ENCODE results near the gene S100A11. TPM values are rescaled to one million over a fixed set of nuclear protein-coding genes. Genes with fewer than 3 reads are reported as not detected.

Gene S100A11
- total and polyA plus RNA-seq, 9 donors, result 60.2 to 449 (median 154) TPM

- H3K27me3 ChIP-seq, result no peaks in the 10 kb centered on the region
- DNase-seq, result no peak
- H3K4me3 ChIP-seq, result no peak overlapping the region
- no peak overlapping the region for H3K27ac ChIP-seq
- no peaks in the 10 kb centered on the region for H3K9me3 ChIP-seq
- no peak for TF ChIP-seq EP300 (IDR thresholded peaks at IDR 0.05)
- no peak for TF ChIP-seq CTCF (IDR thresholded peaks at IDR 0.05)
- TF ChIP-seq POLR2A (IDR thresholded peaks at IDR 0.05), result no peak
- no peaks in the 10 kb centered on the region for H3K36me3 ChIP-seq
- H3K4me1 ChIP-seq (ENCODE audit: insufficient read depth), result peaks cover 6% of the 10 kb centered on the region
- intact Hi-C loops (cut with DNase I), result no loop called here
Observed at GRCh38 chr1:151998611-151999362, 38.0 kb downstream of the S100A11 start.

- intact Hi-C loops (cut with DNase I), result loop anchor here in 1 of 4 donors (2.0 kb wide), 1 partner anchor 62 kb away; no protein-coding TSS in a partner anchor
- no peak overlapping the region for H3K4me3 ChIP-seq
- WGBS, 3 donors, result 93 to 97% (median 93%) methylated on average over 1 of the region's 1 CpG
- no peaks in the 10 kb centered on the region for H3K9me3 ChIP-seq
- H3K36me3 ChIP-seq, result no peaks in the 10 kb centered on the region
- no peaks in the 10 kb centered on the region for H3K27me3 ChIP-seq
- DNase-seq, result no peak
- H3K27ac ChIP-seq, result no peak overlapping the region
- H3K4me1 ChIP-seq (ENCODE audit: insufficient read depth), result peaks cover 9% of the 10 kb centered on the region
- no peak for TF ChIP-seq CTCF (IDR thresholded peaks at IDR 0.05)
- TF ChIP-seq EP300 (IDR thresholded peaks at IDR 0.05), result no peak
- no peak for TF ChIP-seq POLR2A (IDR thresholded peaks at IDR 0.05)
Observed at GRCh38 chr1:151997284-151997570, 39.6 kb downstream of the S100A11 start.

- Histone ChIP-seq H3K27me3 (no peaks in the 10 kb centered on the region), H3K36me3 (no peaks in the 10 kb centered on the region), H3K4me1 (ENCODE audit: insufficient read depth) (peaks cover 13% of the 10 kb centered on the region), H3K27ac (no peak overlapping the region), H3K4me3 (no peak overlapping the region), H3K9me3 (no peaks in the 10 kb centered on the region)
- intact Hi-C loops (cut with DNase I), result loop anchor here in 1 of 4 donors (2.0 kb wide), 1 partner anchor 61 kb away; no protein-coding TSS in a partner anchor
- no peak for TF ChIP-seq EP300 (IDR thresholded peaks at IDR 0.05)
- TF ChIP-seq CTCF (IDR thresholded peaks at IDR 0.05), result no peak
- no peak for TF ChIP-seq POLR2A (IDR thresholded peaks at IDR 0.05)
- 54 to 65% (median 60%) methylated on average over 2 of the region's 2 CpGs for WGBS, 3 donors
- DNase-seq, result no peak
Observed at GRCh38 chr1:151995774-151996173, 41.0 kb downstream of the S100A11 start.

GRCh38 chr1:151994956-151995355 lies 41.8 kb downstream of the S100A11 start:
- DNase-seq, result peak in 2 of 5 donors; percentile 30 to 48
- intact Hi-C loops (cut with DNase I), result loop anchor here in 2 of 4 donors (5.0 kb wide), 1 partner anchor 58 kb away; no protein-coding TSS in a partner anchor
- peaks cover 14% of the 10 kb centered on the region for H3K4me1 ChIP-seq (ENCODE audit: insufficient read depth)
- no peaks in the 10 kb centered on the region for H3K36me3 ChIP-seq
- H3K4me3 ChIP-seq, result no peak overlapping the region
- no peaks in the 10 kb centered on the region for H3K9me3 ChIP-seq
- H3K27ac ChIP-seq, result no peak overlapping the region
- WGBS, 3 donors, result 41 to 54% (median 44%) methylated on average over 6 of the region's 6 CpGs
- no peaks in the 10 kb centered on the region for H3K27me3 ChIP-seq
- no peak for TF ChIP-seq EP300 (IDR thresholded peaks at IDR 0.05)
- TF ChIP-seq POLR2A (IDR thresholded peaks at IDR 0.05), result no peak

Data from ovary (tissue), 9 donors.